ENCODE measurements around the gene HELZ2. TPM values are rescaled to one million over a fixed set of nuclear protein-coding genes. Genes with fewer than 3 reads are reported as not detected.

HELZ2 gene
- polyA plus RNA-seq, 1 of the 3 experiments (the other 2 are of a cell fraction) = 7.6 TPM

GRCh38 chr20:63547725-63548480, 26.1 kb downstream of the HELZ2 start, which contains the start of gene SRMS:
Gene SRMS (minus strand): TSS chr20:63547749. CDS start chr20:63547463, 286 bp downstream.
- peak; percentile 60 for DNase-seq
- peaks cover 0 to 2% of the 10 kb centered on the region in 2 experiments; a peak in 1 of 4 replicates for H3K4me1 ChIP-seq (ENCODE audit: control insufficient read depth in 1 of 2, insufficient read depth in 2 of 2, low read depth in 1 of 2, low read length in 1 of 2)
- CTCF ChIA-PET = interaction anchor here (1.0 to 8.2 kb wide), 2 partner anchors 9 to 13 kb away, joined by 3 to 66 read pairs; partner anchors contain the start of gene PTK6
- POLR2A ChIA-PET = interaction anchor here (0.8 kb wide), 1 partner anchor 9 kb away, joined by 3 read pairs; no protein-coding TSS in a partner anchor
- H3K4me2 ChIP-seq = no peak within 1 kb of the TSS
- no peak within 1 kb of the TSS for H3K27ac ChIP-seq (ENCODE audit: low read depth in 2 of 2, low read length in 1 of 2)
- H3K36me3 ChIP-seq (replicated peaks in 1 of 2; ENCODE audit: control insufficient read depth in 1 of 2, insufficient read depth in 2 of 2, low read length in 1 of 2) = no peaks in the 10 kb centered on the region
- H3K27me3 ChIP-seq (ENCODE audit: insufficient read depth) = no peaks in the 10 kb centered on the region
- TF ChIP-seq YY1 (IDR thresholded peaks at IDR 0.05; ENCODE audit: low read depth) = no peak
- TF ChIP-seq GATA2 (CRISPR knock-in tag; IDR thresholded peaks at IDR 0.05) = no peak
- TF ChIP-seq SMC3 (IDR thresholded peaks at IDR 0.05; ENCODE audit: low read depth, low read length) = no peak
- TF ChIP-seq MAX (IDR thresholded peaks at IDR 0.05; ENCODE audit: low read depth) = no peak
- no peak for TF ChIP-seq CTCF (IDR thresholded peaks at IDR 0.05)
- TF ChIP-seq MXI1 (IDR thresholded peaks at IDR 0.05; ENCODE audit: low read depth, low read length) = no peak
- TF ChIP-seq GABPA (IDR thresholded peaks at IDR 0.05; ENCODE audit: low read depth) = no peak
- no peak for TF ChIP-seq ELF1 (IDR thresholded peaks at IDR 0.05)
- TF ChIP-seq MEF2A (IDR thresholded peaks at IDR 0.05; ENCODE audit: borderline replicate concordance, low read depth) = no peak
- no peak for TF ChIP-seq REST (IDR thresholded peaks at IDR 0.05; ENCODE audit: low read depth, low read length)
- no peak for TF ChIP-seq PBX3 (IDR thresholded peaks at IDR 0.05)
- TF ChIP-seq SIN3A (IDR thresholded peaks at IDR 0.05; ENCODE audit: borderline replicate concordance, low read depth, low read length) = no peak
- no peak for TF ChIP-seq FOXJ3 (CRISPR knock-in tag; IDR thresholded peaks at IDR 0.05)
- no peak for TF ChIP-seq TAF1 (IDR thresholded peaks at IDR 0.05; ENCODE audit: borderline replicate concordance, low read depth, low read length)
- no peak for TF ChIP-seq TCF12 (IDR thresholded peaks at IDR 0.05)
- no peak for TF ChIP-seq IRF3 (IDR thresholded peaks at IDR 0.05; ENCODE audit: low read depth, low read length)
- TF ChIP-seq RFX5 (IDR thresholded peaks at IDR 0.05; ENCODE audit: low read length) = no peak
- no peaks in the 10 kb centered on the region for H3K9me2 ChIP-seq
- WGBS (ENCODE audit: low lambda C conversion rate) = 80% methylated on average over 19 of the region's 35 CpGs
- no peak within 1 kb of the TSS for H3K9ac ChIP-seq
- no peaks in the 10 kb centered on the region for H3K79me2 ChIP-seq (ENCODE audit: insufficient read depth)
- H3K9me3 ChIP-seq = no peaks in the 10 kb centered on the region
- H2AFZ ChIP-seq (ENCODE audit: low read depth) = no peak within 1 kb of the TSS
- H4K20me1 ChIP-seq (ENCODE audit: insufficient read depth) = no peaks in the 10 kb centered on the region
- no peak within 1 kb of the TSS for H3K4me3 ChIP-seq (ENCODE audit: low read depth in 2 of 2, low read length in 1 of 2)
- peaks cover 7% of the 10 kb centered on the region for H3F3A ChIP-seq (replicated peaks; ENCODE audit: insufficient read depth)

Measured in SK-N-SH (cell line).